HepG2 (cell line): Measurements from ENCODE around the gene ENTPD6. TPM values are rescaled to one million over a fixed set of nuclear protein-coding genes. Genes with fewer than 3 reads are reported as not detected.

Source experiments
- AGO2 ChIP-seq: fragments of 200-400 bp; formaldehyde crosslinking; optimal IDR thresholded peaks from 2 replicates; pipeline ENCODE3; 2017; ENCODE audit warnings: mild to moderate bottlenecking, low read depth, low read length, moderate library complexity
- CENPT ChIP-seq: sonication (generic); formaldehyde crosslinking; IDR thresholded peaks from 2 replicates; pipeline ENCODE4 v1.8.0; 2022; ENCODE audit warnings: low read depth, mild to moderate bottlenecking, moderate library complexity, missing genetic modification reagents
- KLF6 ChIP-seq: IDR thresholded peaks from 2 replicates; pipeline ENCODE4 v1.8.0; 2016; ENCODE audit warnings: missing biosample characterization, missing genetic modification reagents
- MED8 ChIP-seq: sonication (generic); formaldehyde crosslinking; IDR thresholded peaks from 2 replicates; pipeline ENCODE4 v1.8.1; 2023; ENCODE audit warnings: mild to moderate bottlenecking, missing genetic modification reagents; ENCODE audit not compliant: insufficient replicate concordance
- RFXAP ChIP-seq: sonication (generic); formaldehyde crosslinking; IDR thresholded peaks from 2 replicates; pipeline ENCODE4 v1.4.0; 2020; ENCODE audit warnings: missing genetic modification reagents, borderline replicate concordance
- SMAD9 ChIP-seq: sonication (generic); formaldehyde crosslinking; IDR thresholded peaks from 2 replicates; pipeline ENCODE4 v1.5.1; 2020; ENCODE audit warnings: mild to moderate bottlenecking, missing genetic modification reagents
- ZNF496 ChIP-seq: sonication (generic); formaldehyde crosslinking; IDR thresholded peaks from 2 replicates; pipeline ENCODE4 v1.8.1; 2023; ENCODE audit warnings: mild to moderate bottlenecking, moderate library complexity, missing genetic modification reagents; ENCODE audit not compliant: insufficient replicate concordance
- ZNF546 ChIP-seq: sonication (generic); formaldehyde crosslinking; conservative IDR thresholded peaks from 2 replicates; pipeline ENCODE4 v1.8.1; 2023; ENCODE audit warnings: mild to moderate bottlenecking, missing genetic modification reagents
- ZZZ3 ChIP-seq: sonication (generic); formaldehyde crosslinking; IDR thresholded peaks from 2 replicates; pipeline ENCODE4 v1.4.0; 2020; ENCODE audit warnings: missing genetic modification reagents, mild to moderate bottlenecking, borderline replicate concordance
- polyA plus RNA-seq, 8 experiments: library from polyadenylated mRNA; depleted of rRNA in 3 of 8; stranded (reverse) in 7 of 8; unstranded in 1 of 8; fragments of >200 nt; fragmentation: Illumina TruSeq in 4 of 8; extraction: Trizol in 4 of 8; gene quantifications; 2 replicates each; pipeline versions ENCODE4 v1.2.1 to v1.2.3, GENCODE V29; 2011 to 2016; ENCODE audit warnings: low read depth in 4 of 8, missing spikeins in 1 of 8, mixed read lengths in 1 of 8; ENCODE audit not compliant: insufficient read depth in 1 of 8
- total RNA-seq, 5 experiments: library from RNA; depleted of rRNA; stranded (reverse); fragments of >200 nt; fragmentation: Illumina TruSeq; extraction: Trizol; gene quantifications; 2 replicates each; pipeline ENCODE4 v1.2.3, GENCODE V29; 2016; ENCODE audit warnings: low read depth in 1 of 5
- TF ChIP-seq, protein P1 (sequence below): sonication (generic); formaldehyde crosslinking; IDR thresholded peaks from 2 replicates; pipeline ENCODE4 v1.4.0; 2020; ENCODE audit warnings: mild to moderate bottlenecking, missing genetic modification reagents
- TF ChIP-seq, protein P2 (sequence below): sonication (generic); formaldehyde crosslinking; IDR thresholded peaks from 2 replicates; pipeline ENCODE4 v1.4.0; 2020; ENCODE audit warnings: missing genetic modification reagents
- TF ChIP-seq, protein P3 (sequence below): sonication (generic); formaldehyde crosslinking; IDR thresholded peaks from 2 replicates; pipeline ENCODE4 v1.5.1; 2020; ENCODE audit warnings: mild to moderate bottlenecking, missing genetic modification reagents
- TF ChIP-seq, protein P4 (sequence below): sonication (generic); formaldehyde crosslinking; IDR thresholded peaks from 2 replicates; pipeline ENCODE4 v1.5.0; 2020; ENCODE audit warnings: missing genetic modification reagents
- TF ChIP-seq, protein P5 (sequence below): fragments of 450-650 bp; IDR thresholded peaks from 2 replicates; pipeline ENCODE4 v1.6.1; 2017; ENCODE audit warnings: mild to moderate bottlenecking
- TF ChIP-seq, protein P6 (sequence below): IDR thresholded peaks from 2 replicates; pipeline ENCODE4 v1.6.1; 2018; ENCODE audit warnings: missing genetic modification reagents

The ENTPD6 gene
- total and polyA plus RNA-seq, 2 of the 13 experiments (the other 11 are each of a cell fraction or from before 2014, with no cell fraction given), result 164 to 172 TPM

DNA sequence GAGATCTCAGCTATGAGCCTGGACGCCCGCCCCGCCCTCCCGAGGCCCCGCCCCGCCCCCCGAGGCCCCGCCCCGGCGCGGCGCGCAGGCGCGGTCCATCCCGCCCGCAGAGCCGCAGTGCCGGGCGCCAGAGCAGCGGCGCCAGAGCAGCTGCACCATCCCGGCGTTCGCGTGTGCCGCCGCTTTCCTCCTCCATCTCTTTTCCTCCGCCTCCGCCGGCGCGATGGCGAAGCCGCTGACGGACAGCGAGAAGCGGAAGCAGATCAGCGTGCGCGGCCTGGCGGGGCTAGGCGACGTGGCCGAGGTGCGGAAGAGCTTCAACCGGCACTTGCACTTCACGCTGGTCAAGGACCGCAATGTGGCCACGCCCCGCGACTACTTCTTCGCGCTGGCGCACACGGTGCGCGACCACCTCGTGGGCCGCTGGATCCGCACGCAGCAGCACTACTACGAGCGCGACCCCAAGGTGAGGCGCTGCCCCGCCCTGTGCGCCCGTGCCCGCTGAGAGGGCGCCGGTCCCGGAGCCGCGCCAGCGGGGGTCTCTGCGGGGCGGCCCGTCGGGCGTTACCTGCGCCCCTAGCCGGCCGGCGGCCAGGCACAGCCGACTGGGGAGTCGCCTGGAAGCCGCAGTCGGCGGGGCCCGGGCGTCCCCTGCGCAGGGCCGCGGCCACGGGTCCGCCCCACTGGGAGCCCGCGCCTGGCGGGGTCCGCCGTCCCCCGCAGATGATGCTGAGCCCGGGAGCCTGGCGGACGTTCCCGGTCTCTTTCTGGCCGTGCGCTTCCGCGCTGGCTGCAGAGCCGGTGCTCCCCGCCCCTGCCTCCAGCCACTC, 52.7 kb downstream of the ENTPD6 start, which contains the start of gene PYGB (continued):
- TF ChIP-seq, protein P1, sequence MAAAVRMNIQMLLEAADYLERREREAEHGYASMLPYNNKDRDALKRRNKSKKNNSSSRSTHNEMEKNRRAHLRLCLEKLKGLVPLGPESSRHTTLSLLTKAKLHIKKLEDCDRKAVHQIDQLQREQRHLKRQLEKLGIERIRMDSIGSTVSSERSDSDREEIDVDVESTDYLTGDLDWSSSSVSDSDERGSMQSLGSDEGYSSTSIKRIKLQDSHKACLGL (CRISPR knock-in tag), result peak; percentile 97
- TF ChIP-seq KLF6 (CRISPR knock-in tag) (0 out of 2 replicates have a peak, but pooled peaks have one; percentile 71), CENPT (CRISPR knock-in tag) (peak; percentile 98), ZZZ3 (CRISPR knock-in tag) (peak; percentile 83; the same call in 1 of the 2 replicates), AGO2 (peak; percentile 70), MED8 (peak; percentile 87), SMAD9 (CRISPR knock-in tag) (peak; percentile 90), ZNF496 (CRISPR knock-in tag) (no peak), ZNF546 (CRISPR knock-in tag) (peak; percentile 87), RFXAP (peak; percentile 64; the same call in 1 of the 2 replicates)
- TF ChIP-seq, protein P2, sequence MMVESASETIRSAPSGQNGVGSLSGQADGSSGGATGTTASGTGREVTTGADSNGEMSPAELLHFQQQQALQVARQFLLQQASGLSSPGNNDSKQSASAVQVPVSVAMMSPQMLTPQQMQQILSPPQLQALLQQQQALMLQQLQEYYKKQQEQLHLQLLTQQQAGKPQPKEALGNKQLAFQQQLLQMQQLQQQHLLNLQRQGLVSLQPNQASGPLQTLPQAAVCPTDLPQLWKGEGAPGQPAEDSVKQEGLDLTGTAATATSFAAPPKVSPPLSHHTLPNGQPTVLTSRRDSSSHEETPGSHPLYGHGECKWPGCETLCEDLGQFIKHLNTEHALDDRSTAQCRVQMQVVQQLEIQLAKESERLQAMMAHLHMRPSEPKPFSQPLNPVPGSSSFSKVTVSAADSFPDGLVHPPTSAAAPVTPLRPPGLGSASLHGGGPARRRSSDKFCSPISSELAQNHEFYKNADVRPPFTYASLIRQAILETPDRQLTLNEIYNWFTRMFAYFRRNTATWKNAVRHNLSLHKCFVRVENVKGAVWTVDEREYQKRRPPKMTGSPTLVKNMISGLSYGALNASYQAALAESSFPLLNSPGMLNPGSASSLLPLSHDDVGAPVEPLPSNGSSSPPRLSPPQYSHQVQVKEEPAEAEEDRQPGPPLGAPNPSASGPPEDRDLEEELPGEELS (CRISPR knock-in tag), result peak; percentile 59; the same call in 1 of the 2 replicates
- TF ChIP-seq, protein P3, sequence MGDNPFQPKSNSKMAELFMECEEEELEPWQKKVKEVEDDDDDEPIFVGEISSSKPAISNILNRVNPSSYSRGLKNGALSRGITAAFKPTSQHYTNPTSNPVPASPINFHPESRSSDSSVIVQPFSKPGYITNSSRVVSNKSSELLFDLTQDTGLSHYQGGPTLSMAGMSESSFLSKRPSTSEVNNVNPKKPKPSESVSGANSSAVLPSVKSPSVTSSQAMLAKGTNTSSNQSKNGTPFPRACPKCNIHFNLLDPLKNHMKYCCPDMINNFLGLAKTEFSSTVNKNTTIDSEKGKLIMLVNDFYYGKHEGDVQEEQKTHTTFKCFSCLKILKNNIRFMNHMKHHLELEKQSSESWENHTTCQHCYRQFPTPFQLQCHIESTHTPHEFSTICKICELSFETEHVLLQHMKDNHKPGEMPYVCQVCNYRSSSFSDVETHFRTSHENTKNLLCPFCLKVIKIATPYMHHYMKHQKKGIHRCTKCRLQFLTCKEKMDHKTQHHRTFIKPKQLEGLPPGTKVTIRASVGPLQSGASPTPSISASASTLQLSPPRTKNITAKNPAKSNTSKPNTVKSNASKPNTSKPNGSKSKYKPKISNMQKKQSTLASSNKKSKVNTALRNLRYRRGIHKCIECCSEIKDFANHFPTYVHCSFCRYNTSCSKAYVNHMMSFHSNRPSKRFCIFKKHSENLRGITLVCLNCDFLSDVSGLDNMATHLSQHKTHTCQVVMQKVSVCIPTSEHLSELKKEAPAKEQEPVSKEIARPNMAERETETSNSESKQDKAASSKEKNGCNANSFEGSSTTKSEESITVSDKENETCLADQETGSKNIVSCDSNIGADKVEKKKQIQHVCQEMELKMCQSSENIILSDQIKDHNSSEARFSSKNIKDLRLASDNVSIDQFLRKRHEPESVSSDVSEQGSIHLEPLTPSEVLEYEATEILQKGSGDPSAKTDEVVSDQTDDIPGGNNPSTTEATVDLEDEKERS (CRISPR knock-in tag), result 0 out of 2 replicates have a peak, but pooled peaks have one; percentile 68
- TF ChIP-seq, protein P4, sequence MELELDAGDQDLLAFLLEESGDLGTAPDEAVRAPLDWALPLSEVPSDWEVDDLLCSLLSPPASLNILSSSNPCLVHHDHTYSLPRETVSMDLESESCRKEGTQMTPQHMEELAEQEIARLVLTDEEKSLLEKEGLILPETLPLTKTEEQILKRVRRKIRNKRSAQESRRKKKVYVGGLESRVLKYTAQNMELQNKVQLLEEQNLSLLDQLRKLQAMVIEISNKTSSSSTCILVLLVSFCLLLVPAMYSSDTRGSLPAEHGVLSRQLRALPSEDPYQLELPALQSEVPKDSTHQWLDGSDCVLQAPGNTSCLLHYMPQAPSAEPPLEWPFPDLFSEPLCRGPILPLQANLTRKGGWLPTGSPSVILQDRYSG (CRISPR knock-in tag), result no peak; the same call in 1 of the 2 replicates
- TF ChIP-seq, protein P5, sequence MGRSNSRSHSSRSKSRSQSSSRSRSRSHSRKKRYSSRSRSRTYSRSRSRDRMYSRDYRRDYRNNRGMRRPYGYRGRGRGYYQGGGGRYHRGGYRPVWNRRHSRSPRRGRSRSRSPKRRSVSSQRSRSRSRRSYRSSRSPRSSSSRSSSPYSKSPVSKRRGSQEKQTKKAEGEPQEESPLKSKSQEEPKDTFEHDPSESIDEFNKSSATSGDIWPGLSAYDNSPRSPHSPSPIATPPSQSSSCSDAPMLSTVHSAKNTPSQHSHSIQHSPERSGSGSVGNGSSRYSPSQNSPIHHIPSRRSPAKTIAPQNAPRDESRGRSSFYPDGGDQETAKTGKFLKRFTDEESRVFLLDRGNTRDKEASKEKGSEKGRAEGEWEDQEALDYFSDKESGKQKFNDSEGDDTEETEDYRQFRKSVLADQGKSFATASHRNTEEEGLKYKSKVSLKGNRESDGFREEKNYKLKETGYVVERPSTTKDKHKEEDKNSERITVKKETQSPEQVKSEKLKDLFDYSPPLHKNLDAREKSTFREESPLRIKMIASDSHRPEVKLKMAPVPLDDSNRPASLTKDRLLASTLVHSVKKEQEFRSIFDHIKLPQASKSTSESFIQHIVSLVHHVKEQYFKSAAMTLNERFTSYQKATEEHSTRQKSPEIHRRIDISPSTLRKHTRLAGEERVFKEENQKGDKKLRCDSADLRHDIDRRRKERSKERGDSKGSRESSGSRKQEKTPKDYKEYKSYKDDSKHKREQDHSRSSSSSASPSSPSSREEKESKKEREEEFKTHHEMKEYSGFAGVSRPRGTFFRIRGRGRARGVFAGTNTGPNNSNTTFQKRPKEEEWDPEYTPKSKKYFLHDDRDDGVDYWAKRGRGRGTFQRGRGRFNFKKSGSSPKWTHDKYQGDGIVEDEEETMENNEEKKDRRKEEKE, result no peak
- TF ChIP-seq, protein P6, sequence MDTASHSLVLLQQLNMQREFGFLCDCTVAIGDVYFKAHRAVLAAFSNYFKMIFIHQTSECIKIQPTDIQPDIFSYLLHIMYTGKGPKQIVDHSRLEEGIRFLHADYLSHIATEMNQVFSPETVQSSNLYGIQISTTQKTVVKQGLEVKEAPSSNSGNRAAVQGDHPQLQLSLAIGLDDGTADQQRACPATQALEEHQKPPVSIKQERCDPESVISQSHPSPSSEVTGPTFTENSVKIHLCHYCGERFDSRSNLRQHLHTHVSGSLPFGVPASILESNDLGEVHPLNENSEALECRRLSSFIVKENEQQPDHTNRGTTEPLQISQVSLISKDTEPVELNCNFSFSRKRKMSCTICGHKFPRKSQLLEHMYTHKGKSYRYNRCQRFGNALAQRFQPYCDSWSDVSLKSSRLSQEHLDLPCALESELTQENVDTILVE (CRISPR knock-in tag), result peak; percentile 95
